Endothelial cell of umbilical vein (primary cell): ENCODE data around the gene JAG2.

Source experiments
- EZH2 ChIP-seq: IDR thresholded peaks from 2 replicates; pipeline ENCODE4 v1.6.1; 2012; ENCODE audit warnings: borderline replicate concordance, low read depth, mild to moderate bottlenecking, moderate library complexity, low read length, inconsistent platforms; ENCODE audit not compliant: severe bottlenecking
- JUN ChIP-seq: IDR thresholded peaks from 2 replicates; pipeline ENCODE4 v1.6.1; 2011; ENCODE audit warnings: borderline replicate concordance, low read depth; ENCODE audit not compliant: insufficient read length, insufficient read depth
- MYC ChIP-seq: IDR thresholded peaks from one replicate; pipeline ENCODE4 v1.6.1; 2011; ENCODE audit warnings: mild to moderate bottlenecking, low read depth, low read length
- POLR2A ChIP-seq: IDR thresholded peaks from 2 replicates; pipeline ENCODE4 v1.6.1; 2012; ENCODE audit warnings: low read depth, mild to moderate bottlenecking, control low read depth, low read length
- POLR2AphosphoS5 ChIP-seq: IDR thresholded peaks from 2 replicates; pipeline ENCODE4 v1.6.1; 2012; ENCODE audit warnings: low read depth, mild to moderate bottlenecking, control low read depth, low read length, moderate library complexity; ENCODE audit not compliant: insufficient read depth
- TF ChIP-seq, protein P1 (sequence below), 2 donors: IDR thresholded peaks; 1 replicate in 1 of 2; 2 replicates in 1 of 2; pipeline ENCODE4 v1.5.1; 2011; ENCODE audit warnings: low read length in 2 of 2, mild to moderate bottlenecking in 2 of 2, moderate library complexity in 2 of 2, control low read depth in 1 of 2, inconsistent platforms in 1 of 2, low read depth in 1 of 2; ENCODE audit not compliant: insufficient read depth in 1 of 2; ENCODE audit errors: extremely low read depth in 1 of 2
- TF ChIP-seq, protein P2 (sequence below): IDR thresholded peaks from 2 replicates; pipeline ENCODE4 v1.6.1; 2011; ENCODE audit not compliant: insufficient read depth, insufficient read length

DNA sequence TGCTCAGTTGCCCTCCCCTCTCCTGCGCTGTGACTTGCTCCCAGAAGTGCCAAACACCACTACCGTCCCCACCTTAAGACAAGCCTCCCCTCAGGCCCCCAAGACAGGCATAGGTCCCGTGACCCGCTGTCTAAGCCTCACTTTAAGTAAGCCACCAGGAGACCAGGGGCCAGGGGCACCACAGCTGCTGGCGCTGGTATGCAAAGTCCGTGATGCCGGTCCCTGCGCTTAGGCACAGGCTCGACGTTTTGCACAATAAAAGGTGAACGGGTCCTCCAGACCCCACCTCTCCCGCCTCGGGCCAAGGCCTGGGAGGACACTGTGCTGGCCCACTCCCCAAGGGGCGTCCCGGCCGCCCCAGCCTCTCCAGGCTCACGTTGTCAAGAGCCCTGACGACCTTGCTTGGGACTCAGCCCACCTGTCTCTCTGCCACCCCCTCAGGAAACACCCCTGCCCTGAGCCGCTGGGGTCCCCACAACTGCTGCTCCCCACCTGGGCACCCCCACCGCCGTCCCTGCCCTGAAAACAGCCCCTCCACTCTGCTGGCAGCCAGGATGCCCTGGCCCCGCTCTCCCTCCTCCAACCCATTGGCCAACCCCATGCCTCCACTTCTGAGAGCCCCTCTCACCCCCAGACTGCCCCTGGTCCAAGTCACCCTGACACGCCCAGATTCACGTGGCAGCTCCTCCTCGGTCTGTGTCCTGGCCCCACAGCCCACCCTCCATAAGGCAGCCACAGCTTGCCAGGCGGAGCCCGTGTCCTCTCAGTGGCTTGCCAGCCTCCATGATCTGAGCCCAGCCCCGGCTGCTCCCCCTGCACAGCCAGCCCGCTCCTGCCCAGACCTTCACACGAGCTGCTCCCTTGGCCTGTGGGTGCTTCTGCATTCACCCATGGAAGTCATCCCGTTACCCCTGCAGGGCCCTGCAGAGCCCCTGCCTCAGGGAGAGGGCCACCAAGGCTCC is 11.9 kb downstream of the JAG2 start:
- TF ChIP-seq, protein P1, sequence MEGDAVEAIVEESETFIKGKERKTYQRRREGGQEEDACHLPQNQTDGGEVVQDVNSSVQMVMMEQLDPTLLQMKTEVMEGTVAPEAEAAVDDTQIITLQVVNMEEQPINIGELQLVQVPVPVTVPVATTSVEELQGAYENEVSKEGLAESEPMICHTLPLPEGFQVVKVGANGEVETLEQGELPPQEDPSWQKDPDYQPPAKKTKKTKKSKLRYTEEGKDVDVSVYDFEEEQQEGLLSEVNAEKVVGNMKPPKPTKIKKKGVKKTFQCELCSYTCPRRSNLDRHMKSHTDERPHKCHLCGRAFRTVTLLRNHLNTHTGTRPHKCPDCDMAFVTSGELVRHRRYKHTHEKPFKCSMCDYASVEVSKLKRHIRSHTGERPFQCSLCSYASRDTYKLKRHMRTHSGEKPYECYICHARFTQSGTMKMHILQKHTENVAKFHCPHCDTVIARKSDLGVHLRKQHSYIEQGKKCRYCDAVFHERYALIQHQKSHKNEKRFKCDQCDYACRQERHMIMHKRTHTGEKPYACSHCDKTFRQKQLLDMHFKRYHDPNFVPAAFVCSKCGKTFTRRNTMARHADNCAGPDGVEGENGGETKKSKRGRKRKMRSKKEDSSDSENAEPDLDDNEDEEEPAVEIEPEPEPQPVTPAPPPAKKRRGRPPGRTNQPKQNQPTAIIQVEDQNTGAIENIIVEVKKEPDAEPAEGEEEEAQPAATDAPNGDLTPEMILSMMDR (IDR thresholded peaks at IDR 0.05; ENCODE audit: extremely low read depth in 1 of 2, insufficient read depth in 1 of 2, low read depth in 1 of 2, low read length in 2 of 2), result no peak
- TF ChIP-seq POLR2A (no peak), POLR2AphosphoS5 (no peak), EZH2 (no peak), MYC (no peak), JUN (no peak)
- TF ChIP-seq, protein P2, sequence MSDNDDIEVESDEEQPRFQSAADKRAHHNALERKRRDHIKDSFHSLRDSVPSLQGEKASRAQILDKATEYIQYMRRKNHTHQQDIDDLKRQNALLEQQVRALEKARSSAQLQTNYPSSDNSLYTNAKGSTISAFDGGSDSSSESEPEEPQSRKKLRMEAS, result no peak
